Cardiac septum (tissue), 1 donor: ENCODE results near the gene TMEM218. TPM values are rescaled to one million over a fixed set of nuclear protein-coding genes. Genes with fewer than 3 reads are reported as not detected.

ENCODE experiments used
- DNase-seq: peaks from one replicate; pipeline ENCODE4 v3.0.0-alpha.2; 2020; ENCODE audit warnings: low spot score
- intact Hi-C: fragments of 100-400 bp; cut with DNase I; formaldehyde crosslinking; loops from one replicate; pipeline ENCODE4 v1.14.0; 2022
- total RNA-seq: library from RNA; stranded (reverse); fragmentation: NEBNext Ultra II Directional; extraction: Animal tissue kit (Norgen Biotek cat#: 25700); gene quantifications from one replicate; pipeline ENCODE4 v1.2.1, GENCODE V29; 2021
- donor health status: DM: no; HTN: no; CAD: no.

Gene TMEM218
- total RNA-seq, 1 donor from 2014 or later: 8.7 TPM

GRCh38 chr11:125132596-125132995 is 21.2 kb upstream of the TMEM218 start:
- DNase-seq: no peak
- intact Hi-C loops: no loop called here

GRCh38 chr11:125132071-125132470 is 20.6 kb upstream of the TMEM218 start:
- intact Hi-C loops: no loop called here
- DNase-seq: no peak

GRCh38 chr11:125129316-125129993 is 18.0 kb upstream of the TMEM218 start:
- intact Hi-C loops: no loop called here
- DNase-seq: no peak

GRCh38 chr11:125128450-125128849 is 17.0 kb upstream of the TMEM218 start:
- no peak for DNase-seq
- intact Hi-C loops: no loop called here

GRCh38 chr11:125124618-125124992 is 13.2 kb upstream of the TMEM218 start:
- DNase-seq: no peak
- intact Hi-C loops: no loop called here

GRCh38 chr11:125123947-125124617 is 12.7 kb upstream of the TMEM218 start:
- DNase-seq: no peak
- intact Hi-C loops: no loop called here

- no peak for DNase-seq
- intact Hi-C loops: no loop called here
These were observed 11.9 kb upstream of the TMEM218 start for GRCh38 chr11:125123194-125123946.

- intact Hi-C loops: loop anchor here (10.0 kb wide), 1 partner anchor 163 kb away; the partner anchor contains the start of gene CCDC15
- DNase-seq: no peak
These were observed 6.0 kb upstream of the TMEM218 start for GRCh38 chr11:125117429-125117828.

- no peak for DNase-seq
- intact Hi-C loops: loop anchor here (10.0 kb wide), 1 partner anchor 160 kb away; the partner anchor contains the start of gene CCDC15
These were observed 3.1 kb upstream of the TMEM218 start for GRCh38 chr11:125114518-125114917.

- intact Hi-C loops: loop anchor here (10.0 kb wide), 1 partner anchor 157 kb away; the partner anchor contains the start of gene CCDC15
- DNase-seq: no peak
These were observed 780 bp upstream of the TMEM218 start for GRCh38 chr11:125112208-125112604.

GRCh38 chr11:125111001-125111342 is 454 bp downstream of the TMEM218 start:
- intact Hi-C loops: loop anchor here (10.0 kb wide), 1 partner anchor 156 kb away; the partner anchor contains the start of gene CCDC15

GRCh38 chr11:125110506-125110905 is 920 bp downstream of the TMEM218 start:
- no peak for DNase-seq
- intact Hi-C loops: loop anchor here (10.0 kb wide), 1 partner anchor 156 kb away; the partner anchor contains the start of gene CCDC15

More at GRCh38 chr11:125111001-125111342, 454 bp downstream of the TMEM218 start:
- no peak for DNase-seq

- intact Hi-C loops: no loop called here
- DNase-seq: no peak
These were observed 3.0 kb downstream of the TMEM218 start for GRCh38 chr11:125108469-125108868.

GRCh38 chr11:125105926-125106325 is 5.5 kb downstream of the TMEM218 start:
- intact Hi-C loops: no loop called here
- no peak for DNase-seq

GRCh38 chr11:125102510-125102909 is 8.9 kb downstream of the TMEM218 start:
- intact Hi-C loops: no loop called here
- DNase-seq: no peak

- intact Hi-C loops: no loop called here
- no peak for DNase-seq
These were observed 9.4 kb downstream of the TMEM218 start for GRCh38 chr11:125102025-125102424.

GRCh38 chr11:125101596-125101995 is 9.8 kb downstream of the TMEM218 start:
- no peak for DNase-seq
- intact Hi-C loops: no loop called here

- intact Hi-C loops: no loop called here
These were observed 11.3 kb downstream of the TMEM218 start for GRCh38 chr11:125100136-125100535.

GRCh38 chr11:125094731-125095130 is 16.7 kb downstream of the TMEM218 start:
- no peak for DNase-seq
- intact Hi-C loops: loop anchor here (5.0 kb wide), 2 partner anchors 48 to 313 kb away; no protein-coding TSS in a partner anchor

More at GRCh38 chr11:125100136-125100535, 11.3 kb downstream of the TMEM218 start:
- DNase-seq: no peak

GRCh38 chr11:125093502-125093901 is 17.9 kb downstream of the TMEM218 start:
- intact Hi-C loops: loop anchor here (5.0 kb wide), 2 partner anchors 49 to 314 kb away; no protein-coding TSS in a partner anchor
- DNase-seq: no peak
